ENCODE data around the gene DBP.

DBP gene

GRCh38 chr19:48609571-48610108 lies 27.5 kb downstream of the DBP start:
- DNase-seq = no peak

DNA sequence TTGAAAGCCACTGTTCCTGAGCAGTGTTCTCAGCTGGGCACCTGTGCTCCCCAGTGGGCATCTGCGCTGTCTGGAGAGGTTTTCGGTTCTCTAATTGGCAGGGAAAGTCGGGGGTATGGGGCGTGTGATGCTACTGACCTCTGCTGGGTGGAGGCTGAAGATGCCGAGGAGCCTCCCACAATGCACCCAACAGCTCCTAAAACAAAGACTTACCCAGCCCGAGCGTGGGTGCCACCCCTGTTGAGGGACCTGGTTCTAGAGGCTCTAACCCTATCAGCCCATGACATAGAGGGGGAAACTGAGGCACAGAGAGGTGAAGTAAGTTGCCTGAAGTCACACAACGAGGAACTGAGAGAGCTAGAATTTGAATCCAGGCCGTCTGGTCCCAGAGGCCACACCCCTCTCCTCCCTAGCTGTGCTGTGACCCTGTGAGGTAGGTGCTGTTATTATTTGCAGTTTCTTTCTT lies 28.3 kb downstream of the DBP start:
- peak; percentile 74 for DNase-seq

DNA sequence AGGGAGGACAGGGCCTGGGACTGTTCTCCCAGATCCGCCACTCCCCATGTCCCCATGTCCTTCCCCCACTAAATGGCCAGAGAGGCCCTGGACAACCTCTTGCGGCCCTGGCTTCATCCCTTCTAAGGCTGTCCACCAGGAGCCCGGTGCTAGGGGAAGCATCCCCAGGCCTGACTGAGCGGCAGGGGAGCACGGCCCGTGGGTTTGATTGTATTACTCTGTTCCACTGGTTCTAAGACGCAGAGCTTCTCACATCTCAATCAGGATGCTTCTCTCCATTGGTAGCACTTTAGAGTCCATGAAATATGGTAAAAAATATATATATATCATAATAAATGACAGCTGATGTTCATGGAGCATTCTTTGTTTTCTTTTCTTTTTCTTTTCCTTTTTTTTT lies 29.8 kb downstream of the DBP start:
- DNase-seq = no peak

- no peak for DNase-seq
These were observed 30.5 kb downstream of the DBP start, which contains the start of gene SPACA4 for GRCh38 chr19:48606463-48607358. SPACA4 (plus strand) TSS chr19:48606742; CDS start chr19:48606979, 237 bp downstream.

GRCh38 chr19:48603850-48604249 lies 33.3 kb downstream of the DBP start:
- no peak for DNase-seq

- no peak for DNase-seq
These were observed 33.7 kb downstream of the DBP start for GRCh38 chr19:48603449-48603848.

- no peak for DNase-seq
These were observed 34.2 kb downstream of the DBP start for GRCh38 chr19:48603001-48603400.

GRCh38 chr19:48600679-48601417 lies 36.3 kb downstream of the DBP start:
- DNase-seq = no peak

- DNase-seq = no peak
These were observed 38.0 kb downstream of the DBP start for GRCh38 chr19:48598996-48599700.

GRCh38 chr19:48596679-48597465 lies 40.3 kb downstream of the DBP start:
- peak; percentile 69 for DNase-seq

GRCh38 chr19:48596237-48596636 lies 40.9 kb downstream of the DBP start:
- no peak for DNase-seq

GRCh38 chr19:48595833-48596232 lies 41.3 kb downstream of the DBP start:
- no peak for DNase-seq

DNA sequence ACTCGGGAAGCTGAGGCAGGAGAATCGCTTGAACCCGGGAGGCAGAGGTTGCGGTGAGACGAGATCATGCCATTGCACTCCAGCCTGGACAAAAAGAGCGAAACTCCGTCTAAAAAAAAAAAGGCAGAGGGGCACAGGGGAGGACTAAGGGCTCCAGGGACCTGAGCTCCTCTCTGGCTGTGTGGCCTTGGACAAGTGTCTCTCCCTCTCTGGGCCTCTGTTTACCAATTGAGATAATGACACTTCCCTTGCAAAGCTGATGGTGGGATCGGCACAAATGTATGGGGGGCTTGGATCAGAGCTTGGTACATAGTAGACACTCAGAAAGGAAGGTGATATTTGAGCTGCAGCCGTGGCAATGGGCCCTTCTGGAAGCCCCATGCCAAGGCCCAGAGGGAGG lies 42.0 kb downstream of the DBP start:
- no peak for DNase-seq

DNA sequence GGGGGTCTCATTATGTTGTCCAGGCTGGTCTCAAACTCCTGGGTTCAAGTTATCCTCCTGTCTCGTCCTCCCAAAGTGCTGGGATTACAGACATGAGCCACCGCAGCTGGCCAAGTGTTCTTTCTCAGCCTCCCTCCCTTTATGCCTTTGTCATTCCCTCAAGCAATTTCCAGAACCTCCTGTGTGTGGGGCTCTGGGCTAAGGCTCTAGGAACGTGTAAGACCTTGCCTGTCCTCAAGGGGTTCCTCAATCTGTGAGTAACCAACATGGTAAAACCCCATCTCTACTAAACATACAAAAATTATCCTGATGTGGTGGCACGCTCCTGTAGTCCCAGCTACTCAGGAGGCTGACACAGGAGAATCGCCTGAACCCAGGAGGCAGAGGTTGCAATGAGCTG lies 46.2 kb downstream of the DBP start:
- DNase-seq = no peak

DNA sequence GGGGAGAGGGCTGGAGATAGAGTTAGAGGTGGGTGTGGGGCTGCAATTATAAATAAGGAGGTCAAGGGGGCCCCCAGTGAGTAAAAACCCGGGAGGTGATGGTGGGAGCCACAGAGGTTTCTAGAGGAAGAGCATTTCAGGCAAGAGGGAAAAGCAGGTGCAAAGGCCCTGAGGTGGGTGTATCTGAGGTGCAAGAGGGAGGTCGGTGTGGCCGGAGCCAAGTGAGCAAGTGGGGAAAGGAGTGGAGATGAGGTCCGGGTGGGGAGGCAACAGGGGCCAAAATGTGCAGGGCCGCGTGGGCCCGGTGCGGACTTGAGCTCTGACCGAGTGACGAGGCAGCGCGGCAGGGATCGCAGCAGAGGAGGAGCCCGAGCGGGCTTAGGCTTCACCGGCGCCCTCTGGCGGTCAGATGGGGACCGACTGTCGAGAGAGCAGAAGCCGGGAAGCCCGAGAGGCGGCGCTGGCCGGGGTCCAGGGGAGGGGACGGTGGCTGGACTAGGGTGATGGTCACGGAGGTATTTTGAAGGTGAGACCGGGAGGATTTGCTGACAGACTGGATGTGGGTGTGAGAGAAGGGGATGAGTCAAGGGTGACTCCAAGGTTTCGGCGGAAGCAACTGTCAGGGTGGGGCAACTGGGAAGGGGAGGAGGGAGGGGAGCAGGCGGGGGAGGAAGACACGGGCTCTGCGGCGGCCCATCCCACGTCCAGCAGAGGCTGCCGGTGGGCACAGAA lies 48.3 kb downstream of the DBP start:
- DNase-seq = peak; percentile 87

DNA sequence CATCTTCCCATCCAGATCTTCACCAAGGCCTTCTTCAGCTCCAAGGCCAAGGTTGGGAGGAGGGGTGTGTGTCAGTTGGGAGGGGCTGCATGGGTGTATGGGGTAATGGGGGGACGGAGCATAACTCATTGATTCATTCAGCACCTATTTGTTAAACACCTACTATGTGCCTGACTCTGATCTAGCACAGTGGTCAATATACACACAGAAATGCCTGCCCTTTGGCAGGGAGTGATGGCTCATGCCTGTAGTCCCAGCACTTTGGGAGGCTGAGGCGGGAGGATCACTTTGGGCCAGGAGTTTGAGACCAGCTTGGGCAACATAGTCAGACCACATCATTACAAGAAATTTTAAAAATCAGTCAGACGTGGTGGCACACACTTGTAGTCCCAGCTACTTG lies 49.8 kb downstream of the DBP start:
- no peak for DNase-seq

- DNase-seq = no peak
These were observed 55.0 kb downstream of the DBP start for GRCh38 chr19:48582168-48582567.
